GM12878 (cell line): ENCODE results near the gene SOX12. TPM values are rescaled to one million over a fixed set of nuclear protein-coding genes. Genes with fewer than 3 reads are reported as not detected.

Experiments used
- ATAC-seq: fragments of 200-7000 bp; cut with Tn5 transposase; 3 replicates; pipeline ENCODE4 v1.9.1; 2020; ENCODE audit warnings: mild to moderate bottlenecking, moderate library complexity
- BruUV-seq: library from RNA; stranded (reverse); fragments of 400-500 nt; replicated peaks from 2 replicates; lab custom pipeline; 2021; lab: Mats Ljungman, UMichigan
- CTCF ChIA-PET: fragments of 300-600 bp; sonication (Branson Sonifier 250); formaldehyde crosslinking; extraction: SDS; loops from one replicate; lab custom pipeline; 2021; ENCODE audit warnings: inconsistent platforms; lab: Yijun Ruan, JAX
- POLR2A ChIA-PET: fragments of 350-600 bp; formaldehyde crosslinking; extraction: SDS; loops from one replicate; lab custom pipeline; 2021; ENCODE audit warnings: inconsistent platforms; lab: Charles Lee
- RAD21 ChIA-PET: fragments of 300-600 bp; sonication (Branson Sonifier 250); formaldehyde crosslinking; loops from one replicate; lab custom pipeline; 2023; ENCODE audit warnings: antibody characterized with exemption; ENCODE audit not compliant: unreplicated experiment; lab: Charles Lee
- SMC1A ChIA-PET: fragments of 300-600 bp; sonication (Branson Sonifier 250); formaldehyde crosslinking; loops from one replicate; lab custom pipeline; 2023; ENCODE audit not compliant: unreplicated experiment, uncharacterized antibody; lab: Charles Lee
- DNase-seq: peaks from one replicate; pipeline ENCODE4 v3.0.0-alpha.2; 2011; ENCODE audit warnings: low read depth, low spot score
- FAIRE-seq: peaks from 3 replicates; lab custom pipeline; 2011; peaks lifted over from hg19 to GRCh38; lab: Jason Lieb, UNC
- H2AFZ ChIP-seq: 2 replicates; pipeline ENCODE4 v1.6.0; 2011; ENCODE audit warnings: low read depth, low read length, control low read depth; ENCODE audit not compliant: control insufficient read depth
- H3K27ac ChIP-seq: 2 replicates; pipeline ENCODE4 v1.5.1; 2011; ENCODE audit warnings: control low read depth; ENCODE audit not compliant: control insufficient read depth, insufficient read depth
- H3K27me3 ChIP-seq, 2 experiments: replicated peaks in 1 of 2; 2 replicates each; pipeline versions ENCODE4 v1.6.0 to v1.6.1; 2011; ENCODE audit warnings: low read length in 1 of 2; ENCODE audit not compliant: control insufficient read depth in 2 of 2, insufficient read depth in 2 of 2
- H3K36me3 ChIP-seq, 2 experiments: 2 replicates each; pipeline ENCODE4 v1.5.1; 2011; ENCODE audit warnings: low read length in 1 of 2; ENCODE audit not compliant: control insufficient read depth in 2 of 2, insufficient read depth in 2 of 2
- H3K4me1 ChIP-seq: 2 replicates; pipeline ENCODE4 v1.6.1; 2011; ENCODE audit warnings: mild to moderate bottlenecking, low read length, moderate library complexity, mixed read lengths; ENCODE audit not compliant: control insufficient read depth, insufficient read depth
- H3K4me2 ChIP-seq: 2 replicates; pipeline ENCODE4 v1.6.0; 2011; ENCODE audit warnings: control low read depth; ENCODE audit not compliant: control insufficient read depth, insufficient read depth
- H3K4me3 ChIP-seq: fragments of 200-600 bp; sonication (generic); 2 replicates; pipeline ENCODE4 v1.5.1; 2016
- H3K79me2 ChIP-seq: 2 replicates; pipeline ENCODE4 v1.6.0; 2011; ENCODE audit warnings: low read length; ENCODE audit not compliant: control insufficient read depth, insufficient read depth
- H3K9ac ChIP-seq: 2 replicates; pipeline ENCODE4 v1.8.0; 2011; ENCODE audit warnings: low read length, control low read depth, mixed read lengths; ENCODE audit not compliant: control insufficient read depth, insufficient read depth
- H3K9me3 ChIP-seq: replicated peaks from 3 replicates; pipeline ENCODE4 v1.5.1; 2011; ENCODE audit warnings: mild to moderate bottlenecking, low read length; ENCODE audit not compliant: control insufficient read depth, insufficient read depth
- H4K20me1 ChIP-seq: 2 replicates; pipeline ENCODE4 v1.6.0; 2011; ENCODE audit not compliant: control insufficient read depth, insufficient read depth
- IKZF1 ChIP-seq: fragments of 450-650 bp; conservative IDR thresholded peaks from 2 replicates; pipeline ENCODE4 v1.6.1; 2017; ENCODE audit warnings: antibody characterized with exemption, mild to moderate bottlenecking
- KAT2A ChIP-seq: conservative IDR thresholded peaks from 2 replicates; pipeline ENCODE4 v1.6.1; 2011; ENCODE audit warnings: low read depth, low read length; ENCODE audit not compliant: control insufficient read depth
- NFYB ChIP-seq: IDR thresholded peaks from 2 replicates; pipeline ENCODE4 v1.6.1; 2011; ENCODE audit warnings: low read depth, mild to moderate bottlenecking, low read length, improper control_type of control experiment, moderate library complexity; ENCODE audit not compliant: insufficient read depth
- NRF1 ChIP-seq: conservative IDR thresholded peaks from 2 replicates; pipeline ENCODE4 v1.6.1; 2011; ENCODE audit warnings: mild to moderate bottlenecking, low read depth, low read length, improper control_type of control experiment
- POLR2A ChIP-seq: IDR thresholded peaks from 2 replicates; pipeline ENCODE4 v1.6.1; 2011; ENCODE audit warnings: low read depth, mild to moderate bottlenecking, low read length
- RAD21 ChIP-seq: IDR thresholded peaks from 2 replicates; pipeline ENCODE4 v1.6.1; 2011; ENCODE audit warnings: mild to moderate bottlenecking, low read depth, low read length, moderate library complexity; ENCODE audit not compliant: insufficient read depth
- RUNX3 ChIP-seq: IDR thresholded peaks from 2 replicates; pipeline ENCODE4 v1.6.1; 2012; ENCODE audit warnings: low read length, inconsistent platforms
- SMAD1 ChIP-seq: fragments of 450-650 bp; IDR thresholded peaks from 2 replicates; pipeline ENCODE4 v1.6.1; 2018; ENCODE audit warnings: mild to moderate bottlenecking, low read depth; ENCODE audit not compliant: partially characterized antibody
- STAT3 ChIP-seq: IDR thresholded peaks from 2 replicates; pipeline ENCODE4 v1.6.1; 2011; ENCODE audit warnings: low read depth, low read length, improper control_type of control experiment
- SUPT20H ChIP-seq: IDR thresholded peaks from 2 replicates; pipeline ENCODE4 v1.6.1; 2011; ENCODE audit warnings: low read depth, mild to moderate bottlenecking, low read length, moderate library complexity, borderline replicate concordance; ENCODE audit not compliant: control insufficient read depth
- WGBS: methylation state at CpG from one replicate; pipeline ENCODE4 v1.1.6; 2016; ENCODE audit warnings: low lambda C conversion rate; ENCODE audit not compliant: insufficient replicate concordance, insufficient coverage; ENCODE audit errors: missing lambda C conversion rate; 5-methylcytosine and 5-hydroxymethylcytosine counted together
- in situ Hi-C: fragments of 300-500 bp; cut with MboI; formaldehyde crosslinking; loops from 9 replicates; pipeline ENCODE4 v1.14.3; 2018; ENCODE audit warnings: mixed read lengths
- intact Hi-C: fragments of 100-400 bp; cut with micrococcal nuclease; formaldehyde crosslinking; loops from one replicate; pipeline ENCODE4 v1.14.2; 2022; ENCODE audit not compliant: unreplicated experiment
- polyA plus RNA-seq, 11 experiments: library from polyadenylated mRNA; depleted of rRNA in 4 of 11; unstranded in 6 of 11; stranded (reverse) in 5 of 11; fragments of >200 nt; fragmentation: Nextera tagmentation in 4 of 11; fragmentation: Illumina TruSeq in 1 of 11; extraction: Ambion mirVana in 4 of 11; extraction: Trizol in 1 of 11; gene quantifications; 1 replicate in 1 of 11; 2 replicates in 10 of 11; pipeline versions ENCODE4 v1.2.1 to v1.2.3, GENCODE V29; 2011 to 2016; ENCODE audit warnings: inconsistent platforms in 2 of 11, missing spikeins in 2 of 11, low read depth in 1 of 11
- total RNA-seq, 4 experiments: library from RNA; depleted of rRNA in 3 of 4; stranded (reverse); fragments of >200 nt in 3 of 4; fragmentation: Illumina TruSeq in 1 of 4; extraction: Trizol in 1 of 4; gene quantifications; 2 replicates each; pipeline versions ENCODE4 v1.2.1 to v1.2.3, GENCODE V29; 2013 to 2021
- TF ChIP-seq, protein P1 (sequence below): fragments of 450-650 bp; IDR thresholded peaks from 2 replicates; pipeline ENCODE4 v1.6.1; 2017; ENCODE audit warnings: antibody characterized with exemption, mild to moderate bottlenecking, moderate library complexity

The SOX12 gene
- total and polyA plus RNA-seq, 10 of the 15 experiments (the other 5 are each of a cell fraction or from before 2014, with no cell fraction given), result 0.50 to 17.9 (median 1.4) TPM

DNA sequence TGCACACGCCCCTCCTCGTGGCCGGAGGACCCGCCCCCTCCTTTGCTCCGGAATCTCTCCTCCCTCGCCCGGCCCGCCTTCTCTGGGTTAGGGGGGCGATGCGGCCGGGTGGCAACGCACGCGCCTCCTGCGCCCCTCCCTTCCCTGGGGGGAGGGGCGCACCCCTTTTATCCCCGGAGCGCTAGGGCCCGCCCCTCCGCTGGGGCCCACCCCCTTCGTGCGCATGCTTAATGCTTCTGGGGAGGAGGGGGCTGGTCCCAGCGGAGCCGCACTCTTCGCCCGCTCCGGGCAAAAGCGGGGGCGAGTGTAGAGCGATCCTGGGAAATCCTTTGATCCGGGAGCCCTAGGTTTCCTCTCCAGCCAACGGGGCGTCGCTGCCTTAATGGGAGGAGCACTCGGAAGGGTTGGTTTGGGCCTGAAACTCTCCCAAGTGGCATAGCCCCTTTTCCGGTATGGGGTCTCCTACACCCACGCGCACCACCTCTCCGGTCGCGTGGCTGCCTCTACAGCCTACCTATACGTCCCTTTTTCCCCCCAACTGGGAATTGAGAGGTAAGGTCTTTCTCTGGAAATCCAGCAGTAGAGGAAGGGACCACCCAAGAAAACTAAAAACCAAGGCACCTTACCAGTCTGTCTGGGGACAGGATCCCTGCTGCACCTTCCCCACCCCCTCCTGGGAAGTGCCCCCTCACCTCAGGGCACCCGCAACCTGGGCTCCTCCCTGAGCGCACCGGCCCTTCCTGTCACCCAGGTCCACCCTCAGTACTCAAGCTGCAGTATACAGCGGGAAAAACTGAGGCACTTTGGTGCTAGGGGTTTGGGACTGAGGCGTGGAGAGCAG, 2.1 kb downstream of the SOX12 start (continued):
- TF ChIP-seq RAD21, result no peak
- TF ChIP-seq SMAD1, result no peak
- no peak for TF ChIP-seq NFYB
- TF ChIP-seq NRF1, result peak; percentile 60
- peak; percentile 44; the same call in 1 of the 2 replicates for TF ChIP-seq IKZF1
- TF ChIP-seq STAT3, result no peak

DNA sequence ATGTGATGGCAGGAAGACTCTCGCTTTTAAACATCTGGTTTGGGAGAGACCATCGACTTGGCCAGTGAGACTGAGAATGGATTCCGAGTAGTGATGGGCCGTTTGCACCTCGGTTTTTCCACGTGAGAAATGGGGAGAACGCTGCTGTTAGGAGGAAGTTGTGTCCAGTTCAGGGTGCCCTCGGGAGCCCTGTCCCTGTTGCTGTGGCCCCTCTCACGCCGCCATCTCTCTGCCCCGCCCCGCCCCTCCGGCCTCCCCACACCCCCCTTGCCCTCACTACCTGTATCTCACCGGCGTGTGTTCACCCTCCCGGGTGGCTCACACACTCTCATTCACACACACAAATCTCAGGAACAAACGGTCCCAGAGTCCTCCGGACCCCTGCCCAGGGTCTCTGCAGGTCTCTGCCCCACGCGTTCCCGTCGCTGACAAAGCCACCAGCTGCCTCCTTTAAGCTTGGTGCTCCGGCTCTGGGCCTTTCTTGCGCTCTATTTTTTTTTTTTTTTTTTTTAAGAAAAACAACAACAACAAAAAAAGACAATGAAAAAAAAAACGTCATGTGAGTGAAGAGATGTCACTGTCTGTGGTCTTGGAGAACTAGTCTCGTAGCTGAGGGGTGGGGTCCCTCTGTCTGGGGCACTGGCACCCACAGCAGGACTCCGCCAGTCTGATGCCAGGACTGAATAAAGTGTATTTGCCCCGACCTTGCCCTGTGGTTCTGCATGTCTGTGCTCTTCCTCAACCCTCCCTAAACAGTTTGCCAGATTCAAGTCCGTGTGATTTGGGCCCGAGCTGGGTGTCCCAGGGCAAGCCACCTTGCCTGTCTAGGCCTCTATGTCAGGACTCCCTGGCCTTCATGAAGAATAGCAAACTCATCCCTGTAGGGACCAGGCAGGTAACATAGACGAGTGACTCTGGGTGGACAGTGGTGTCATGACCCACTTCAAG, 2.9 kb downstream of the SOX12 start:
- H3K27me3 ChIP-seq, result no peaks in the 10 kb centered on the region
- ChIA-PET POLR2A (interaction anchor here (0.7 to 1.2 kb wide), 2 partner anchors 30 to 102 kb away, joined by 3 to 4 read pairs; no protein-coding TSS in a partner anchor), CTCF (interaction anchor here (1.1 to 4.6 kb wide), 6 partner anchors 29 to 118 kb away, joined by 3 to 59 read pairs (median 13); no protein-coding TSS in a partner anchor), SMC1A (interaction anchor here (0.6 to 3.9 kb wide), 3 partner anchors 30 to 63 kb away, joined by 3 to 28 read pairs (median 5); partner anchors contain the start of gene TRIB3), RAD21 (interaction anchor here (0.7 to 0.9 kb wide), 2 partner anchors 19 to 30 kb away, joined by 3 read pairs; no protein-coding TSS in a partner anchor)
- BruUV-seq, result TSS peak; percentile 47
- H3K4me1 ChIP-seq, result peaks cover 15% of the 10 kb centered on the region
- DNase-seq, result no peak
- 79% methylated on average over 27 of the region's 31 CpGs for WGBS
- no peak overlapping the region for H2AFZ ChIP-seq
- no peak overlapping the region for H3K27ac ChIP-seq
- peak overlapping the region; percentile 84 for H3K4me2 ChIP-seq
- H3K4me3 ChIP-seq, result peak overlapping the region; percentile 85
- peaks cover 11% of the 10 kb centered on the region for H3K79me2 ChIP-seq
- H3K36me3 ChIP-seq, result no peaks in the 10 kb centered on the region; a peak in 1 of 4 replicates
- TF ChIP-seq, protein P1, sequence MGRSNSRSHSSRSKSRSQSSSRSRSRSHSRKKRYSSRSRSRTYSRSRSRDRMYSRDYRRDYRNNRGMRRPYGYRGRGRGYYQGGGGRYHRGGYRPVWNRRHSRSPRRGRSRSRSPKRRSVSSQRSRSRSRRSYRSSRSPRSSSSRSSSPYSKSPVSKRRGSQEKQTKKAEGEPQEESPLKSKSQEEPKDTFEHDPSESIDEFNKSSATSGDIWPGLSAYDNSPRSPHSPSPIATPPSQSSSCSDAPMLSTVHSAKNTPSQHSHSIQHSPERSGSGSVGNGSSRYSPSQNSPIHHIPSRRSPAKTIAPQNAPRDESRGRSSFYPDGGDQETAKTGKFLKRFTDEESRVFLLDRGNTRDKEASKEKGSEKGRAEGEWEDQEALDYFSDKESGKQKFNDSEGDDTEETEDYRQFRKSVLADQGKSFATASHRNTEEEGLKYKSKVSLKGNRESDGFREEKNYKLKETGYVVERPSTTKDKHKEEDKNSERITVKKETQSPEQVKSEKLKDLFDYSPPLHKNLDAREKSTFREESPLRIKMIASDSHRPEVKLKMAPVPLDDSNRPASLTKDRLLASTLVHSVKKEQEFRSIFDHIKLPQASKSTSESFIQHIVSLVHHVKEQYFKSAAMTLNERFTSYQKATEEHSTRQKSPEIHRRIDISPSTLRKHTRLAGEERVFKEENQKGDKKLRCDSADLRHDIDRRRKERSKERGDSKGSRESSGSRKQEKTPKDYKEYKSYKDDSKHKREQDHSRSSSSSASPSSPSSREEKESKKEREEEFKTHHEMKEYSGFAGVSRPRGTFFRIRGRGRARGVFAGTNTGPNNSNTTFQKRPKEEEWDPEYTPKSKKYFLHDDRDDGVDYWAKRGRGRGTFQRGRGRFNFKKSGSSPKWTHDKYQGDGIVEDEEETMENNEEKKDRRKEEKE, result no peak
- peak; percentile 8; the same call in 1 of the 2 replicates for TF ChIP-seq POLR2A
- no peak for TF ChIP-seq SUPT20H
- TF ChIP-seq RUNX3, result no peak
- no peak for TF ChIP-seq RAD21
- TF ChIP-seq KAT2A, result no peak
- no peak for FAIRE-seq
- ATAC-seq, result no peak
- peak overlapping the region; percentile 57 for H3K9ac ChIP-seq
- peaks cover 4% of the 10 kb centered on the region for H4K20me1 ChIP-seq
- no peaks in the 10 kb centered on the region for H3K9me3 ChIP-seq
- in situ Hi-C loops, result no loop called here
- intact Hi-C loops, result no loop called here
